MV-4-11 (cell line): ENCODE results near the gene STARD3NL.
"Not testable (repeated sequence)": the region's sequence is repeated elsewhere in the genome, so short reads cannot be mapped to it uniquely, and the experiment has no call there.

ENCODE experiments used
- DNase-seq: peaks from one replicate; lab custom pipeline; 2025; lab: John Stamatoyannopoulos, UW

The STARD3NL gene

DNA sequence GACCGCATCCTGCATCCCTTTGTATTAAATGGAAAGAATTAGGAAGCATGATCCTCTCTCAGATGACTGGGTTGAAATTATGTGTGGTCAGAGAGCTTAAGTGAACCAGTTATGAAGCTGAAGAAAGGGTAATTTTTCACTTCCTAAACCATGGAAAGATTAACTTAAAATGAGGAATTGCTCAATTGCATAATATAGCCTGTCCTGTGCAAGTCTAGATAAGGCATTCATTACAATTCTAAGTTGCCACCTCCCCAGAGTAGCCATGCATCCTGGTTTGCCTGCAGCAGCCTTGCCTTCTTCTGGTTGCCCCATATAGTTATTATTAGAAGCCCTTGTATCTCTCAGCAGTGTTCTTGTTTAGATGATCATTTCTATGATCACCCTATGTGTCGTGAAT, 45.3 kb downstream of the STARD3NL start:
- peak; percentile 97 for DNase-seq

DNA sequence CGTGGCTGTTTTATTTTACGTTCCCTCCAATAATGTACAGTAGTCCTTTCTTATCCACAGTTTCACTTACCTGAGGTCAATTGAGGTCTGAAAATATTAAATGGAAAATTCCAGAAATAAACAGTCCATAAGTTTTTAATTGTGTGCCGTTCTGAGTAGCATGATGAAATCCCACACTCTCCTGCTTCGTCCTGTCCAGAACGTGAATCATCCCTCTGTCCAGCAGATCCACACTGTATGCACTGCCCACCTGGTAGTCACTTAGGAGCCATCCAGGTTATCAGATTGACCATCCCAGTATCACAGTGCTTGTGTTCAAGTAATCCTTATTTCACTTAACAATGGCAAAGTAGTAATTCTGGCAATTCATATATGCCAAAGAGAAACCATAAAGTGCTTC, 46.3 kb downstream of the STARD3NL start:
- DNase-seq = no peak

DNA sequence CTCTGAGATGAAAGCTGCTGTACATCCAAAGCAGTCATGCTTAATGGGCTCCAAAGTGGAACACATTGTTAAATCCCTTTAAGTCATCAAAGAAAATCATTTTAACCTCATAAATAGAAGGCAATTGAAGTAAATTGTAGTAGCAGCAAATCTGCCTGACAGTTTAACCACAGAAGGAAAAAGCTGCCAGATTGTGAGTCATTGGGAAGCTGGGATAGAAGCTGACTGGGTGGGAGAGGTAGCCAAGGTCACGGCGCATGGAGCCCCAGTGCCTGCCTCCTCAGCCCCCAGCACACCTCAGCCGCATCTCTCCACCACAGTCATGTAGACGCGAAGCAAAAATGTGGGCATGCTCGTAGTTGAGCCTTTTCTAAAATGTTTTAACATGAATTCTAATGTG, 51.3 kb downstream of the STARD3NL start:
- DNase-seq = no peak

DNA sequence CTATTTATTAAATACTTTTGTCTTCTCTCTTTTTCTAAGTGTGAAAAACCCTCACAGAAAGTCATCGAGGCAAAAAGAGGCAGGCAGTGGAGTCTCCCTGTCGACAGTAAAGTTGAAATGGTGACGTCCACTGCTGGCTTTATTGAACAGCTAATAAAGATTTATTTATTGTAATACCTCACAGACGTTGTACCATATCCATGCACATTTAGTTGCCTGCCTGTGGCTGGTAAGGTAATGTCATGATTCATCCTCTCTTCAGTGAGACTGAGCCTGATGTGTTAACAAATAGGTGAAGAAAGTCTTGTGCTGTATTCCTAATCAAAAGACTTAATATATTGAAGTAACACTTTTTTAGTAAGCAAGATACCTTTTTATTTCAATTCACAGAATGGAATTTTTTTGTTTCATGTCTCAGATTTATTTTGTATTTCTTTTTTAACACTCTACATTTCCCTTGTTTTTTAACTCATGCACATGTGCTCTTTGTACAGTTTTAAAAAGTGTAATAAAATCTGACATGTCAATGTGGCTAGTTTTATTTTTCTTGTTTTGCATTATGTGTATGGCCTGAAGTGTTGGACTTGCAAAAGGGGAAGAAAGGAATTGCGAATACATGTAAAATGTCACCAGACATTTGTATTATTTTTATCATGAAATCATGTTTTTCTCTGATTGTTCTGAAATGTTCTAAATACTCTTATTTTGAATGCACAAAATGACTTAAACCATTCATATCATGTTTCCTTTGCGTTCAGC, 52.0 kb downstream of the STARD3NL start:
- no peak for DNase-seq

DNA sequence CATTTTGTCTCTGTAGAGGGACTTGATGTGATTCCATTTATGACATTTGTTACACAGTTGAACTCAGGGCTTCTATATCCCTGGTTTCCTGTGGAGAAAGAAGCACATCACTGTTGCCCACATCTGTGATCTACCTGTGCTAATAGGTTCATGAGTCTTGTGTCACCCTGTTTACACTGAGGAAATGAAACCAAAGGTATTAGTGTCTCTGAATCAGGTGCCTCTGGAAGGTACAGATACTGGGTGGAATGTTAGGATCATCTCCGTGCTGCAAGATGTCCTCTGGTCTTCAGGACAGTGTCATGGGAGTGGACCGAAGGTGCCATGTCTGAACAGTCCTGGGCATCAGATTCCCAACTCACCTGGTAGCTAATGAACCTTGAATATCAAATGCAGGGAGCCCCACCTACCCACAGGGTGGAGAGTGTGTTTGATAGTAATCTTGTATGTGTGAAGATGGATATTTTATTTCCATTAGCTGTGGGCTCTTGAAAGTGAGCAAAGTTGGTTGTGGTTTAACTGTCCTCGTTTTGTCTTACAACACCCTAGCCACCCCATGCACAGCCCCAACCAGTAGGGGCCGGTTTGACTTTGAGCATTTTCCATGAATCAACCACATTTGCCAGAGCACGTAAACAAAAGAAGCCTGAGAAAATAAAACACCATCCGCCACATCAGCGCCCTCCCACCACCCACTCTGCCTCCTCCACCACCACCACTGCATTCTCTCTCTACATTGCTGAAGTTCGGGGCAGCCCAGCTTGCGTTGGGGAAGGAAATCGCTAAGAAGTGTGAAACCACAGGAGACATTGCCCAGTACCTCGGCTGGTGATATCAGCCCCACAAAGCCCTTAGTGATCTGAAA, 54.7 kb downstream of the STARD3NL start:
- DNase-seq = peak; percentile 98

DNA sequence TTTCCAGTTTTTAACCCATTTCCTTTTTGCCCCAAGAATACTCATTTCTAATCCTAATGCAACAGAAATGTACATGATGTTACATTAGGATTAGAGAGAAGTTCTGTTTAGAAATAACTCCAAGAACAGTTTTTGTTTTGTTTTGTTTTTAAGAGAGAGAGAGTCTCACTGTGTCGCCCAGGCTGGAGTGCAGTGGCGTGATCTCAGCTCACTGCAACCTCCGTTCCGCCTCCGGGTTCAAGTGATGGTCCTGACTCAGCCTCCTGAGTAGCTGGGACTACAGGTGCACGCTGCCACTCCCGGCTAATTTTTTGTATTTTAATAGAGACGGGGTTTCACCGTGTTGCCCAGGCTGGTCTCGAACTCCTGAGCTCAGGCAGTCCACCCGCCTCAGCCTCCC, 56.7 kb downstream of the STARD3NL start:
- not testable (repeated sequence) for DNase-seq

DNA sequence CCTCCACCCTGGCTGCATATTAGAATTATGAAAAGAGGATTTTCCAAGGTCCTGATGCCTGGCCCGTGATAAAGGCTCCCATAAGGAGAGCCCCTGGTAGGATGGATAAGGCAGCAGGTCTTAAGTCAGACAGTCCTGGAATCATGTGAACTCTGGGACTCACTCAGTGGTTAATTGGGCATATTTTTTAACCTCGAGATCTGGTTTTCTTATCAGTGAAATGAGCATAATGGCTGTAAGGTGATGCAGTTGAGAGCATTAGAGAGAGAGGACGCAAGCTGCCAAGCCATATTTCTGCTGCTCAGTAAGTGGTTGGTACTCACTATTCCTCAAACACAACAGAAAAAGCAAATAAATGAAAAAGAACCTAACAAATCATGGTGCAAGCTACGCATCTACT, 57.6 kb downstream of the STARD3NL start:
- no peak for DNase-seq

DNA sequence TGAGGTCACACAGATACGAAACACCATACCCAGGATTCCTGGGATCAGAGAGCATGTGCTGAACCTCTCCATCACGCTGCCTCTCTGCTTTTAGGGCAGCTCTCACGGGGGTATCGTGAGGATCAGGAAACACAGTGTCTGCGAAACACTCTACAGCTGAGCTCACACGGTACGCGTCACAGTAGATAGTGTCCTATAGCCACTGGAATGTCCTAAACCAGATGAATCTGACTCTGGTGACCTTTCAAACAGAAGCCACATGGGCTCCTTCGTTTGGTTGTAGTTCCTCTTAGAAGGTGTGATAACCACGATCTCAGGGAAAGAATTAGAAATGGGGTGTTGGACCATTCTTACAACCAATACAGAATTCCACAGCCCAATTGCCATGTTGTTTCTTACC, 61.1 kb downstream of the STARD3NL start:
- DNase-seq = not testable (repeated sequence)

DNA sequence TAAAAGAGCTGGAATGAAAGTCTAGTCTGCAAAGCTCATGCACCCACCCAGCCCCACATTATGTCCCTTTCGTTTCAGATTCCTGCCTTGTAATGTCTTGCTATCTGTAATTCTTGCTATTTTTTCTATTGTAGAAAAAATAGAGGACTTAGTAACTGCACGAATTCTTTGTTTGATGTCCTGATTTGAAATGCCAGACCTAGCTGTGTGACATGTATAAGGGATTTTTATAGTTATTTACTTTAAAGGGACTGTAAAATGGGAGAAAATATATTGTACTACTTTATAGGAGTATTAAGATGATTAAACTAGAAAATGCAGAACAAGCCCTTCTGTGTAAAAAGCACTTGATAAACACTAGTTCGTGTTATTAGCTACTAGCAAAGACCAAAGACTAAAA, 63.0 kb downstream of the STARD3NL start:
- no peak for DNase-seq

DNA sequence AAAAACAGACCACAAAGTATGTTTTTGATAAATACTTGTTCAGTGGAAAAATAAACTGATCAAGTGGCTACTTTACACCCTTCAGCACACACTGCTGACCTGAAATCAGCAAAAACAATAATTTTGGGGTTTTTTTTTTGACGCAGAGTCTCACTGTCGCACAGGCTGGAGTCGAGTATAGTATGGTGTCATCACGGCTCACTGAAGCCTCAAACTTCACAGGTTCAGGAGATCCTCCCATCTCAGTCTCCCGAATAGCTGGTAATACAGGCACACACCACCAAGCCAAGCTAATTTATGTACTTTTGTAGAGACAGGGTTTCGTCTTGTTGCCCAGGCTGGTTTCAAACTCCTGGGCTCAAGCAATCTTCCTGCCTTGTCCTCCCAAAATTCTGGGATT, 64.8 kb downstream of the STARD3NL start:
- DNase-seq = no peak

DNA sequence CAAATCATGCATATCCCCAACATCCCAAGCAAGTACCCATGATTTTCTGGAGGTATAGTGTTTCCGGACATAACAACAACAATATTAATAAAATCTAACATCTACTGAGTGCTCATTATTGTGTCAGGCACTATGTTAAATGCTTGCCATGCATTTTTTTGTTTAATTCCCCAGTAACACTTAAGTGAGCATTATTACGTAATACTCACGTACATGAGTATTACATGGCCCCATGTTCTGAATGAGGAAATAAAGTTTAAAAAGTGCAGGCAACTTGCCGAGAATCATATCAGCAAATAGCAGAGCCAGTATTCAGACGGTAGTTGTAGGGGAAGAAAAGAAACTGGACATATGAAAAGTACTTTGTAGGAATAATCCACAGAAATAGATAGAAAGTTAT, 65.3 kb downstream of the STARD3NL start:
- peak; percentile 74 for DNase-seq

DNA sequence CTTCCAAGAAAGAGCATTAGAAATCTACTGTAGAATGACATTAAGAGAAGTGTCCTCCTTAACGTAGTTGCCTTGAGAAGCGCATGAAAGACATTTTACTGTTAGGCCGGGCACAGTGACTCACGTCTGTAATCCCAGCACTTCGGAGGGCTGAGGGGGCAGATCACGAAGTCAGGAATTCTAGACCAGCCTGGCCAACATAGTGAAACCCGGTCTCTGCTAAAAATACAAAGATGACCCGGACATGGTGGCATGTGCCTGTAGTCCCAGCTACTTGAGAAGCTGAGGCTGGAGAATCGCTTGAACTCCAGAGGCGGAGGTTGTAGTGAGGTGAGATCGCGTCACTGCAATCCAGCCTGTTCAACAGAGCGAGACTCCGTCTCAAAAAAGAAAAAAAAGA, 66.5 kb downstream of the STARD3NL start:
- no peak for DNase-seq

DNA sequence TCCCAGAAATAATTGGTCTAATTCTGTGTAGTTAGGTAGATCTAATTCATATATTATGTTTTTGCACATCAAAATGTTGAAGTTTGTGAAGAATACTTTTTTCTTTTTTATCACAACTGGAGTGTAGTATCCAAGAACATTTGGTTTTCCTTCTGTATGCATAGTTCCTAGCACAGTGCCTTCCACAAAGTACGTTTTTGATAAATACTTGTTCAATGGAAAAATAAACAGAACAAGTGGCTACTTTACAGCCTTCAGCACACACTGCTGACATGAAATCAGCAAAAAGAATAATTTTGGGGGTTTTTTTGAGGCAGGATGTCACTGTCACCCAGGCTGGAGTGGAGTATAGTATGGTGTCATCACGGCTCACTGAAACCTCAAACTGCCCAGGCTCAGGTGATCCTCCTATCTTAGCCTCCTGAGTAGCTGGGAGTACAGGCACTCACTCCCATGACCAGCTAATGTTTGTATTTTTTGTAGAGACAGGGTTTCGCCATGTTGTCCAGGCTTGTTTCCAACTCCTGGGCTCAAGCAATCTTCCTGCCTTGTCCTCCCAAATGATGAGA, 67.4 kb downstream of the STARD3NL start:
- DNase-seq = no peak

DNA sequence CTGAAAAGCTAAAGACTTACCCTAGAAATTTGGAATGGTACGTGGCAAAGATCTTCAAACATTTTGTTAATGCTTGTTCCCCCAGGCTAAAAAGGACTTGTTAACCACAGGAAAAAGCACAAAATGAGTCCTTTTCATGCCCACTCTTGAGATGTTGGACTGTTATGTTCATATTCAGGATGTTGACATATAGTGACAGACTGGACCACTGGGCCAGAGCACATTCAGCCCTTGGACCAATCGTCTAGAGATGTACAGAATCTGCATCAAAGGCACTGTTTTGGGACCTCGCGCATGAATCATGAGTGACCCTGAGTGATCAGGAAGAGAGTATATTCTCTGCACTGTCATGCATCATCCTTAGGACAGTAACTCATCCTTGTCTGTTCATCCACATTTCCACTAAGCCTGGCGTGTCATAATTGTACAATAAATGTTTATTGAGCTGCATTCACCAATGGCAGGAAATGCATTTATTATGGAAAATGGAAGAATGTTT, 70.1 kb downstream of the STARD3NL start:
- DNase-seq = no peak

DNA sequence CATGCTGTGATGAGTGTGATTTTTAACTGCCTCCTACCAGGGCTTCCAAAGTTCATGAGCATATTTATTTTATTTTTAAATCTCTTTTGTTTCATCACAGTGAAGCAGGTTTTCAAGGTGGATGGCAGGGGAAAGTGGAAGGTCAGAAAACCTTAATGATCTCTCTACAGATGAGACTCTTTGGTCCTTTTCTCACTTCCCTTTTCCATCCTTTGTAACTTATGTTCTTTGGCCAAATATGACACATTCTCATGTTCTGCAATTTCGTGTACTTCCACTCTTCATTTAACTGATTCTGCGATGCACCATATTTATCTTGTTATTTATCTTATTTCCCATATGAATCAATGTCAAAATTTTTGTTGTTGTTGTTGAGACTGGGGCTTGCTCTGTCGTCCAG, 71.8 kb downstream of the STARD3NL start:
- peak; percentile 80 for DNase-seq

DNA sequence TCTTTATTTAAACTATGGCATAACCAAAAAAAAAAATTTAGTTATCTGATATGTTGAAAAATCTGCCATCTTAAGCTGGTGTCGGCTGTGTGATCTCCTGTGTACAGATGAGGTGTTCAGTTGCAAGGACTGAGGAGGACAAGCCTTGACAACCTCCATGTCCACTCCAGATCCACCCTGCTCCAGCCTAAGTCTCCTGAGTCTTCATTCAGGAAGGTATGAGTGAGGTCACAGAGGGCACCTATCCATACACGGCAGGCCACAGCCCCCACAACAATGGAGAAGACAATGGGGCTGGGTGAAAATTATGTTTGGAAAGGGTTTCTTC, 79.3 kb downstream of the STARD3NL start:
- DNase-seq = no peak

DNA sequence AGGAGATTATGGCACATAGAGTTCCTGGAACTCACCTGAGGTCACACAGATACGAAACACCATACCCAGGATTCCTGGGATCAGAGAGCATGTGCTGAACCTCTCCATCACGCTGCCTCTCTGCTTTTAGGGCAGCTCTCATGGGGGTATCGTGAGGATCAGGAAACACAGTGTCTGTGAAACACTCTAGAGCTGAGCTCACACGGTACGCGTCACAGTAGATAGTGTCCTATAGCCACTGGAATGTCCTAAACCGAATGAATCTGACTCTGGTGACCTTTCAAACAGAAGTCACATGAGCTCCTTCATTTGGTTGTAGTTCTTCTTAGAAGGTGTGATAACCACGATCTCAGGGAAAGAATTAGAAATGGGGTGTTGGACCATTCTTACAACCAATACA, 81.1 kb downstream of the STARD3NL start:
- not testable (repeated sequence) for DNase-seq

DNA sequence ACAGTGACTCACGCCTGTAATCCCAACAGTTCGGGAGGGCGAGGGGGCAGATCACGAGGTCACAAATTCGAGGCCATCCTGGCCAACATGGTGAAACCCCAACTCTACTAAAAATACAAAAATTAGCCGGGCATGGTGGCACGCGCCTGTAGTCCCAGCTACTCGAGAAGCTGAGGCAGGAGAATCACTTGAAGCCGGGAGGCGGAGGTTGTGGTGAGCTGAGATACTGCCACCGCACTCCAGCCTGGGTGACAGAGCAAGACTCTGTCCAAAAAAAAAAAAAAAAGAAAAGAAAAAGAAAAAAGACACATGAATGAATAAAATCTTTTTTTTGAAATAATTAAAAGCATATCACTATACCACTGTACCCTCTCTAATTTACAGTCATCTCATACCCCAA, 83.6 kb downstream of the STARD3NL start:
- not testable (repeated sequence) for DNase-seq

DNA sequence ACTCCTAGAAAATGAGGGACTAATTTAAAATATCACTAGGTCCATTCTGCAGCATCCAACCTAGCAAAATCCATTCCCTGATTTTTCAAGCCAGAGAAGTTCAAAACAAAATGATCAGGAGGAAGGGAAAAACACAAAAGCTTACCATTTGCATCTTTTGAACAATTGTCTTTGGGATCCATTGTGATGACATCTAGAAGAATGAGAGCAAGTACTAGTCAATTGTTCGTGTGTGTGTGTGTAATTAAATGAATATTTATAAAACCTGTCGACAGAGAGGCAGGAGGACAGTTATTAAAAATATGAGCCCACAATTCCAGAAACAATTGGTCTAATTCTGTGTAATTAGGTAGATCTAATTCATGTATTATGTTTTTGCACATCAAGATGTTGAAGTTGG, 84.0 kb downstream of the STARD3NL start:
- not testable (repeated sequence) for DNase-seq

DNA sequence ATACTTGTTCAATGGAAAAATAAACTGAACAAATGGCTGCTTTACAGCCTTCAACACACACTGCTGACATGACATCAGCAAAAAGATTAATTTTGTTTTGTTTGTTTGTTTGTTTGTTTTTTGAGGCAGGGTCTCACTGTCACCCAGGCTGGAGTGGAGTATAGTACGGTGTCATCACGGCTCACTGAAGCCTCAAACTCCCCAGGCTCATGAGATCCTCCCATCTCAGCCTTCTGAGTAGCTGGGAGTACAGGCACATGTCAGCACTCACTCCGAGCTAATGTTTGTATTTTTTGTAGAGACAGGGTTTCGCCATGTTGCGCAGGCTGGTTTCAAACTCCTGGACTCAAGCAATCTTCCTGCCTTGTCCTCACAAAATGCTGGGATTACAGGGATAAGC, 84.5 kb downstream of the STARD3NL start:
- no peak for DNase-seq

DNA sequence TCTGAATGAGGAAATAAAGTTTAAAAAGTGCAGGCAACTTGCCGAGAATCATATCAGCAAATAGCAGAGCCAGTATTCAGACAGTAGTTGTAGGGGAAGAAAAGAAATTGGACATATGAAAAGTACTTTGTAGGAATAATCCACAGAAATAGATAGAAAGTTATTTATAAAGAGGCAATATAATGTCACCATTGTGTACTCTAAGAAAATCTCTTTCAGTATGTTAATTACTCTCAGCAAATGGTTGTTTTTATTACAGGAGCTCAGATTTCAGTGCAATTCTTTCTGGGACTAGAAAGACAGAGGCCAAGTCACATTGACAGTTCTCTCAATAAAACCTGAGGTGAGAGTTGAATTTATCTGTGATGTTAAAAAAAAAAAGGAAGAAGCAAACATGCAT, 85.2 kb downstream of the STARD3NL start:
- DNase-seq = not testable (repeated sequence)

DNA sequence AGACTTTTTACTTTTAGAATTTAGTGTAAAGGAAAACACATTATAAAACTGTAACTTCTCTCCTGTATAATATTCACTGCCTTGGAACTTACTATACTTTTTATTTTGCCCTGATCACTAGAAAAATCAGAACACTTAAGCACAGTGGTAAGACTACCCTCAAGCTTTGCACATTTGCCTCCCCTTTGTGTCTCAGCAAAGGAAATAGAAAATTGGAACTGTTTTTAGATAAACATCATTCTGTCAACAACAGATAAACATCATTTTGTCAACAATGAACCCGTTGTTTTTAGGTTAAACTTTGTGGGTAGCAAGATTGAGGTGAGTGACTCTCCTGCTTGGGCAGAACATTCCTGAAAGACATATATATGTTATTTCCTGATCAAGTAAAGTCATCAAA, 86.6 kb downstream of the STARD3NL start:
- DNase-seq = not testable (repeated sequence)

DNA sequence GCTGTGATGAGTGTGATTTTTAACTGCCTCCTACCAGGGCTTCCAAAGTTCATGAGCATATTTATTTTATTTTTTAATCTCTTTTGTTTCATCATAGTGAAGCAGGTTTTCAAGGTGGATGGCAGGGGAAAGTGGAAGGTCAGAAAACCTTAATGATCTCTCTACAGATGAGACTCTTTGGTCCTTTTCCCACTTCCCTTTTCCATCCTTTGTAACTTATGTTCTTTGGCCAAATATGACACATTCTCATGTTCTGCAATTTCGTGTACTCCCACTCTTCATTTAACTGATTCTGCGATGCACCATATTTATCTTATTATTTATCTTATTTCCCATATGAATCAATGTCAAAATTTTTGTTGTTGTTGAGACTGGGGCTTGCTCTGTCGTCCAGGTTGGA, 87.9 kb downstream of the STARD3NL start:
- peak; percentile 81 for DNase-seq
